Esophagus (tissue), 2 donors: ENCODE data around the gene RNF114. TPM values are rescaled to one million over a fixed set of nuclear protein-coding genes. Genes with fewer than 3 reads are reported as not detected.

Experiments used
- H3K27ac ChIP-seq, 2 donors: one replicate each; pipeline ENCODE4 v1.5.1; 2013; ENCODE audit warnings: low read depth in 2 of 2, mild to moderate bottlenecking in 2 of 2, inconsistent platforms in 1 of 2, low read length in 1 of 2, moderate library complexity in 1 of 2
- H3K27me3 ChIP-seq, 2 donors: one replicate each; pipeline ENCODE4 v1.6.1; 2013; ENCODE audit warnings: low read length in 2 of 2, control low read depth in 1 of 2, mild to moderate bottlenecking in 1 of 2; ENCODE audit not compliant: insufficient read depth in 2 of 2, control insufficient read depth in 1 of 2
- H3K36me3 ChIP-seq, 2 donors: one replicate each; pipeline ENCODE4 v1.6.1; 2013; ENCODE audit warnings: low read length in 1 of 2; ENCODE audit not compliant: control insufficient read depth in 2 of 2, insufficient read depth in 2 of 2
- H3K4me1 ChIP-seq, 2 donors: one replicate each; pipeline ENCODE4 v1.6.1; 2013; ENCODE audit warnings: low read length in 1 of 2; ENCODE audit not compliant: control insufficient read depth in 2 of 2, insufficient read depth in 2 of 2
- H3K4me3 ChIP-seq, 2 donors: one replicate each; pipeline ENCODE4 v1.5.1; 2013; ENCODE audit warnings: low read length in 2 of 2, mild to moderate bottlenecking in 2 of 2, low read depth in 1 of 2, moderate library complexity in 1 of 2
- H3K9me3 ChIP-seq, 2 donors: one replicate each; pipeline ENCODE4 v1.6.1; 2013; ENCODE audit warnings: mild to moderate bottlenecking in 2 of 2, low read depth in 1 of 2, low read length in 1 of 2, moderate library complexity in 1 of 2; ENCODE audit not compliant: control insufficient read depth in 2 of 2, insufficient read depth in 1 of 2
- WGBS, 2 donors: extraction: QIAGEN DNeasy Blood & Tissue Kit; methylation state at CpG; one replicate each; pipeline ENCODE4 v1.1.7; 2013; 5-methylcytosine and 5-hydroxymethylcytosine counted together
- polyA plus RNA-seq, 2 donors: library from polyadenylated mRNA; stranded (reverse); fragments of 200-250 nt; gene quantifications; one replicate each; pipeline ENCODE4 v1.2.3, GENCODE V29; 2013
- donor health status: healthy with polysubstance abuse.
- donor health status: Bipolar disorder and iron deficiency.

Gene RNF114
- polyA plus RNA-seq, 2 donors, result 21.0 to 30.3 TPM

DNA sequence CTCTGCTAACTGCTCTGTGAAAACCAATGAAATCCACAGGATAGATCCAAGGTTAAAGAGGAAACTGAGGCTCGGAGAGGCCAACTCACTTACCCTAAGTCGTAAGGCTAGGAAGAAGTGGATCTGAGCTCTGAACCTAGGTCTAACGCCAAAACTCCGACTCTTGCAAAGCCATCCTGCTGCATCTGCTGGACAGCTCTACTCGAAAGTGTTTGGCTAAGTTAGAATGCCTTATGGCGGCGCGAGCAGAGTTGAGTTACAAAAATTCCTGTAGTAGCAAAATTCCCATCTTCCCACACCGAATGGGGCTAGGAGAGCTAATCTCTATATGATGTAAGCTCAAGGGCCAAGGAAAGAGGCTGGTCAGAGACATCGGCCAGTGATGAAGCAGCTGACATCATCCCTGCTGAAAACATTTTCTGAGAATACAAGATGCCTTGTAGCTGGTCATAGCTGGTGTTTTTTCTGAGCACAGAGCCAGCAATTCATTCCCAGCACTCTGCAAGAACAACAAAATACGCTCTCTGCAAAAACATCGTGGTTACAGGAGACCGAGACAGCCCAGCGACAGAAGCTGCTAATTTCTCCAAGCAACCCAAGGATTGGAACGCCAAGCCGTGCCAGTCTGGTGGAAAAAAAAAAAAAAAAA lies 22.7 kb upstream of the RNF114 start:
- Histone ChIP-seq H3K4me3 (no peak overlapping the region), H3K9me3 (no peaks in the 10 kb centered on the region), H3K27me3 (no peaks in the 10 kb centered on the region), H3K36me3 (peaks cover 7 to 10% of the 10 kb centered on the region in 2 donors), H3K4me1 (peaks cover 0 to 9% of the 10 kb centered on the region in 2 donors), H3K27ac (no peak overlapping the region)
- WGBS, 2 donors, result 79 to 84% methylated on average over 16 of the region's 16 CpGs

DNA sequence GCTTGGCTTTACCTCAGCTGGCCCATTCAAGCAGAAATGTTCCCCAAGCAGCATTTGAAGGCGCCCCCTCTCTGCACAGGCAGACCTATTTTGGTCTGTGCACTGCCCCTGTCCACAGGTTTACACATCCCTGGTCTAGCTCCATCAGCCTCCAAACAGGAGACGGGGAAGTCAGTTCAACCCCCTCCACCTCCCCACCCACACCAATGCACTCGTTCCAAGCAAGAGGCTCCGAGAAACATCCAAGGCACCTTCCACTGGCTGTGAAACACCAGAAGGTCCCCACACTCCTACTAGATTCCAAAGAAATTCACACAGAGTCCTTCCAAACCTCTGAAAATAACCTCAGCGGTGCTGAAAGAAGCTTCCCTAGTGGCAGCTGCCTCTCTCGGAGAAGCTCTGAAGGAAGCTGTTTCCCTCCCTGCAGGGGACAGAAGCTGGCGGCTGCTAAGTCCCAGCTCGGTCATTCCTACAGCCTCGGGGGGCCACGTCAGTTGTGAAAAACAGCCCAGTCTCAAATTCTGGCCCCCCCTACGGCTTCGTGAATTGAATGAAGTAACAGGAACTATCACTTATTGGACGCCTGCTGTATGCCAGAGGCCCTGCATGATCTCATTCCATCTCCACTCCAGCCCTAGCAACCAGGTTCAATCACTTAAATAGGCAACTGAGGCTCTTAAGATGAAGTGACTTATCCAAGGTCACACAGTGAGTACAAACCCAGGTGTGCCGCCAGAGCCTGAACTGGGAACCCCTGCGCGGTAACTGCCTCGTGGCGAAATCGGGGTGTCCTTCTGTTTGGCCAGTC lies 21.7 kb upstream of the RNF114 start:
- 3 to 5% methylated on average over 19 of the region's 19 CpGs for WGBS, 2 donors

GRCh38 chr20:49915118-49915379 lies 21.1 kb upstream of the RNF114 start:
- Histone ChIP-seq H3K4me1 (peaks cover 0 to 9% of the 10 kb centered on the region in 2 donors), H3K27me3 (no peaks in the 10 kb centered on the region), H3K27ac (peak overlapping the region; percentile 99 to 100), H3K9me3 (no peaks in the 10 kb centered on the region), H3K4me3 (peak overlapping the region; percentile 91 to 94), H3K36me3 (peaks cover 0 to 4% of the 10 kb centered on the region in 2 donors)
- 0 to 1% methylated on average over 18 to 23 of the region's 23 CpGs for WGBS, 2 donors

More for the DNA sequence above, 21.7 kb upstream of the RNF114 start:
- peak overlapping the region; percentile 99 to 100 for H3K27ac ChIP-seq
- peak overlapping the region; percentile 91 to 94 for H3K4me3 ChIP-seq
- no peaks in the 10 kb centered on the region for H3K9me3 ChIP-seq
- H3K27me3 ChIP-seq, result no peaks in the 10 kb centered on the region
- H3K36me3 ChIP-seq, result peaks cover 4 to 8% of the 10 kb centered on the region in 2 donors
- H3K4me1 ChIP-seq, result peaks cover 0 to 9% of the 10 kb centered on the region in 2 donors

DNA sequence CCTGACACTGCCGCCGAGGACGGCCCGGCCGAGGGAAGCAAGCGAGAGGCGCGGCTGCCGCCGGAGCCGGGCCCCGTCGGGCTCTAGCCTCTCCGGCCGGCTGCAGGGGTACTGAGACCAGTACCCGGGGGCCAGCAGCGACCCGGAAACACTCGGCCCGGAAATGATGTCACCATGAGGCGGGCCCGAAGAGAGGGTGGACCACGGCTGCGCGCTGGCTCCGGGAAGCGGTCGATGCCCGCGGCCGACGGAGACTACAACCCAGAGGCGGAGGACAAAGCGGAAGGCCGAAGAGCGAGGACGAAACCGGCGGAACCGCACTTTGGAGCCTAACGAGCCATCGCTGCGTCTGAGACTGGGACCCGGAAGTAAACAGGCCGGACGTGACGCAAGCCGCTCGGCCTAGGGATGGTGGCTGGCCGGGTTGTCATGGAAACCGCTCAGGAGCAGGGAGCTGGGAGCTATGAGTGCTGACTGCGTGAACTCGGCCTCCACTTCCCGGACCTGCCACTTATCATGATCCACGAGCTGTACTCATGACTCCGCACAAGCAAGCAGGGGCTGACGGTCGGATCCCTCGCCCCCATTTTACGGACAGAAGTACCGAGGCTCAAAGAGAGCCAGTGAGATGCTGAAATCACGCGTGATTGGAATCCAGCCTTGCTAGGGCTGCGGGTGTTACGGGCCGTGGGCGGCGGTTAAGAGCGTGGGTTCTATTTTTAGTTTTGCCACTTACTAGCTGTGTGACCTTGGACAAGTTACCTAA lies 20.6 kb upstream of the RNF114 start, which contains the start of gene SPATA2:
SPATA2 (minus strand) TSS at position 150 of the 766 bp plus-strand sequence. CDS start 7,039 bp downstream, outside the sequence.
- Histone ChIP-seq H3K9me3 (no peaks in the 10 kb centered on the region), H3K36me3 (no peaks in the 10 kb centered on the region), H3K4me3 (peak within 1 kb of the TSS; percentile 91 to 94), H3K4me1 (peaks cover 0 to 9% of the 10 kb centered on the region in 2 donors), H3K27ac (peak within 1 kb of the TSS; percentile 99 to 100), H3K27me3 (no peaks in the 10 kb centered on the region)
- 0% methylated on average over 69 of the region's 69 CpGs for WGBS, 2 donors

DNA sequence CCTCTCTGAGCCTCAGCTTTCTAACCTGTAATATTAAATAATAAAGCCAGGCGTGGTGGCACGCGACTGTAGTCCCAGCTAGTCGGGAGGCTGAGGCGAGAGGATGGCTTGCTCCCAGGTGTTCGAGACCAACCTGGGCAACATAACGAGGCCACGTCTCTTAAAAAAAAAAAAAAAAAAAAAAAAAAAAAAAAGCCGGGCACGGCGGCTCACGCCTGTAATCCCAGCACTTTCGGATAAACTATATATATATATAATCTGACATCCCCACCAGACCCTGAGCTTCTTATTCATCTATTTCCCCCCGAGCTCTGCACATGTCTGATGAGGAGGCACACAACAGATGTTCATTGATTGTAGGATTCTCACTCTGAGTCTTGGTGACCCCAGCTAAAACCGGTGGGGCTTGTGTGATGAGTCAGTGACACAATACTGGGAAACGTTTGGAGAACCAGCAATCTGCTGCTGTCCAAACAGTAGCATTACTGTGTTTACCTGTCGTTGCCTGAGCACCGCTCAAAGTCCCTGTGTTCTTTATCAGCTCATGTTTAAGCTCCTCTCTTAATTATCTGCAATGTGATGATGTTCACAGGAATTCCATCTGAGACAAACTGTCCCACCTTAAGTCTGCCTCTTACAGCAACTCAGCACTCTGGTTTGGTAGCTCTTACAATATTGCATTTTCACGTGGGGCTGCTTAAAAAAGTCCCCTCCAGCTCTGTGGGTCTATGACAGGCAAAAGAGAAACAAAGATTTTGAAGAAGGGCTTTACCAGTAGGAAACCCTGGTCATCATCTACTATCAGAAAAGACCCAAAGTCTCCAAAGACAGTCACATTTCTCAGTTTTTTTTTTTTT lies 19.8 kb upstream of the RNF114 start:
- H3K27me3 ChIP-seq, result no peaks in the 10 kb centered on the region
- WGBS, 2 donors, result 29 to 30% methylated on average over 19 of the region's 19 CpGs
- peaks cover 0 to 9% of the 10 kb centered on the region in 2 donors for H3K4me1 ChIP-seq
- H3K36me3 ChIP-seq, result no peaks in the 10 kb centered on the region
- peak overlapping the region; percentile 91 to 94 for H3K4me3 ChIP-seq
- H3K27ac ChIP-seq, result peak overlapping the region; percentile 99 to 100
- no peaks in the 10 kb centered on the region for H3K9me3 ChIP-seq

- WGBS, 2 donors, result 91 to 94% methylated on average over 3 of the region's 3 CpGs
- Histone ChIP-seq H3K4me1 (peaks cover 0 to 4% of the 10 kb centered on the region in 2 donors), H3K27ac (no peak overlapping the region), H3K4me3 (no peak overlapping the region), H3K36me3 (no peaks in the 10 kb centered on the region), H3K9me3 (no peaks in the 10 kb centered on the region), H3K27me3 (no peaks in the 10 kb centered on the region)
Measured at GRCh38 chr20:49918446-49918845, 17.8 kb upstream of the RNF114 start.

- H3K27ac ChIP-seq, result no peak overlapping the region
- 72 to 77% methylated on average over 7 of the region's 7 CpGs for WGBS, 2 donors
- H3K36me3 ChIP-seq, result no peaks in the 10 kb centered on the region
- peaks cover 0 to 3% of the 10 kb centered on the region in 2 donors for H3K4me1 ChIP-seq
- no peaks in the 10 kb centered on the region for H3K9me3 ChIP-seq
- no peak overlapping the region for H3K4me3 ChIP-seq
- H3K27me3 ChIP-seq, result no peaks in the 10 kb centered on the region
Measured at GRCh38 chr20:49919009-49919408, 17.2 kb upstream of the RNF114 start.

GRCh38 chr20:49919461-49919860 lies 16.7 kb upstream of the RNF114 start:
- no peaks in the 10 kb centered on the region for H3K36me3 ChIP-seq
- no peaks in the 10 kb centered on the region for H3K4me1 ChIP-seq
- no peaks in the 10 kb centered on the region for H3K27me3 ChIP-seq
- 78 to 86% methylated on average over 2 of the region's 2 CpGs for WGBS, 2 donors
- H3K9me3 ChIP-seq, result no peaks in the 10 kb centered on the region
- no peak overlapping the region for H3K4me3 ChIP-seq
- H3K27ac ChIP-seq, result no peak overlapping the region

DNA sequence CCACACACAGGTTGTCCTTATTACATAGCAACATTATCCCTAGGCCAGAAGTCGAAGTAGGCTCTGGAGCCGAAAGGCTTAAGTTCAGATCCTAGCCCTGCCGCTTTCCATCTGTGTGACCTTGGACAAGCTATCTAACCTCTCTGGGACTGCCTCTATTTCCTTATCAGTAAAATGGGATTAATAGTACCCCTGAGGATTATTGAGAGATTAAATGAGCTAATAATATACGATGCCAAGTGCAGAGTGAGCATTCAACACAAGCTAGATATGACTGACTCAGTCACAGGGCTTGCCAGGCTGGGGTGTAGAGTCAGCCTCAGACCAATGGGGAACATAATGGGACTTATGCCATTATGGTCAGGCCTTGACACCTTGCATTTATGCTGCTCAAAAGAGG lies 11.9 kb upstream of the RNF114 start:
- Histone ChIP-seq H3K27ac (no peak overlapping the region), H3K9me3 (no peaks in the 10 kb centered on the region), H3K4me1 (peaks cover 0 to 2% of the 10 kb centered on the region in 2 donors), H3K36me3 (no peaks in the 10 kb centered on the region), H3K27me3 (no peaks in the 10 kb centered on the region), H3K4me3 (no peak overlapping the region)
- WGBS, 2 donors, result 70 to 82% methylated on average over 4 of the region's 4 CpGs
